HCT116 (cell line): ENCODE results near the gene MEOX1.

ENCODE experiments used
- CEBPB ChIP-seq: IDR thresholded peaks from 2 replicates; pipeline ENCODE4 v1.6.1; 2012; ENCODE audit warnings: low read depth
- CTCF ChIP-seq, 3 experiments: fragments of 200-600 bp in 1 of 3; sonication (generic) in 1 of 3; IDR thresholded peaks in 2 of 3; conservative IDR thresholded peaks in 1 of 3; 2 replicates each; pipeline ENCODE4 v1.5.1; 2012 to 2017; ENCODE audit warnings: low read depth in 2 of 3, low read length in 2 of 3, antibody characterized with exemption in 1 of 3, borderline replicate concordance in 1 of 3, control low read depth in 1 of 3, mild to moderate bottlenecking in 1 of 3, mixed read lengths in 1 of 3, mixed run types in 1 of 3, moderate library complexity in 1 of 3; ENCODE audit not compliant: insufficient read depth in 1 of 3
- EZH2 ChIP-seq: fragments of 200-600 bp; sonication (generic); IDR thresholded peaks from 2 replicates; pipeline ENCODE4 v1.6.1; 2017; ENCODE audit warnings: antibody characterized with exemption, mixed run types
- EZH2phosphoT487 ChIP-seq: fragments of 200-600 bp; IDR thresholded peaks from 2 replicates; pipeline ENCODE4 v1.6.1; 2018; ENCODE audit warnings: antibody characterized with exemption, borderline replicate concordance
- POLR2A ChIP-seq: IDR thresholded peaks from 2 replicates; pipeline ENCODE4 v1.7.0; 2011; ENCODE audit warnings: borderline replicate concordance; ENCODE audit not compliant: insufficient read depth, insufficient read length; ENCODE audit errors: extremely low read depth
- POLR2AphosphoS5 ChIP-seq: IDR thresholded peaks from 2 replicates; pipeline ENCODE4 v1.6.1; 2011; ENCODE audit warnings: mild to moderate bottlenecking, low read depth, low read length, moderate library complexity
- RAD21 ChIP-seq: IDR thresholded peaks from 2 replicates; pipeline ENCODE4 v1.6.1; 2012; ENCODE audit warnings: low read depth, mild to moderate bottlenecking
- REST ChIP-seq: IDR thresholded peaks from 2 replicates; pipeline ENCODE4 v1.6.1; 2012; ENCODE audit warnings: low read depth
- SIN3A ChIP-seq: IDR thresholded peaks from 2 replicates; pipeline ENCODE4 v1.6.1; 2012; ENCODE audit warnings: low read depth
- YY1 ChIP-seq: IDR thresholded peaks from 2 replicates; pipeline ENCODE4 v1.6.1; 2011; ENCODE audit warnings: low read length, low read depth, moderate library complexity, mild to moderate bottlenecking; ENCODE audit not compliant: insufficient replicate concordance; ENCODE audit errors: extremely low read depth
- ZBTB33 ChIP-seq: IDR thresholded peaks from 2 replicates; pipeline ENCODE4 v1.6.1; 2011; ENCODE audit warnings: mild to moderate bottlenecking, low read length, moderate library complexity; ENCODE audit not compliant: insufficient replicate concordance; ENCODE audit errors: extremely low read depth
- ZNF274 ChIP-seq: fragments of 200-500 bp; sonication (Bioruptor generic); IDR thresholded peaks from 2 replicates; pipeline ENCODE4 v1.6.1; 2014; ENCODE audit warnings: mild to moderate bottlenecking, low read depth, low read length, inconsistent platforms

- TF ChIP-seq ZBTB33 (no peak), CTCF (IDR thresholded peaks at IDR 0.05 in 2 of 3, conservative IDR thresholded peaks at IDR 0.05 in 1 of 3; ENCODE audit: borderline replicate concordance in 1 of 3, insufficient read depth in 1 of 3, low read depth in 2 of 3, low read length in 2 of 3) (no peak), POLR2A (no peak), POLR2AphosphoS5 (no peak), REST (no peak), ZNF274 (no peak), EZH2 (no peak), SIN3A (no peak), RAD21 (no peak), EZH2phosphoT487 (no peak), YY1 (no peak), CEBPB (no peak)
These were observed 41.6 kb downstream of the MEOX1 start for GRCh38 chr17:43620147-43620546.
